BLaER1 (cell line): Measurements from ENCODE around the gene C1orf141.

Experiments
- H3K27ac ChIP-seq: shearing (Covaris generic); formaldehyde crosslinking; 2 replicates; pipeline ENCODE4 v1.8.1; 2022
- H3K27me3 ChIP-seq: shearing (Covaris generic); formaldehyde crosslinking; 2 replicates; pipeline ENCODE4 v1.8.1; 2022
- H3K36me3 ChIP-seq: shearing (Covaris generic); formaldehyde crosslinking; 2 replicates; pipeline ENCODE4 v1.8.1; 2022
- H3K4me1 ChIP-seq: shearing (Covaris generic); formaldehyde crosslinking; 2 replicates; pipeline ENCODE4 v1.8.1; 2022
- H3K4me2 ChIP-seq: shearing (Covaris generic); formaldehyde crosslinking; 2 replicates; pipeline ENCODE4 v1.8.1; 2022
- H3K4me3 ChIP-seq: shearing (Covaris generic); formaldehyde crosslinking; 2 replicates; pipeline ENCODE4 v1.8.1; 2022
- H3K9ac ChIP-seq: shearing (Covaris generic); formaldehyde crosslinking; 2 replicates; pipeline ENCODE4 v1.8.1; 2022
- H3K9me3 ChIP-seq: shearing (Covaris generic); formaldehyde crosslinking; 2 replicates; pipeline ENCODE4 v1.8.1; 2022
- H4K20me1 ChIP-seq: shearing (Covaris generic); formaldehyde crosslinking; 2 replicates; pipeline ENCODE4 v1.8.1; 2022
- Cebpa-rat ChIP-seq: shearing (Covaris generic); IDR thresholded peaks from 2 replicates; pipeline ENCODE4 v1.8.1; 2022

The C1orf141 gene

DNA sequence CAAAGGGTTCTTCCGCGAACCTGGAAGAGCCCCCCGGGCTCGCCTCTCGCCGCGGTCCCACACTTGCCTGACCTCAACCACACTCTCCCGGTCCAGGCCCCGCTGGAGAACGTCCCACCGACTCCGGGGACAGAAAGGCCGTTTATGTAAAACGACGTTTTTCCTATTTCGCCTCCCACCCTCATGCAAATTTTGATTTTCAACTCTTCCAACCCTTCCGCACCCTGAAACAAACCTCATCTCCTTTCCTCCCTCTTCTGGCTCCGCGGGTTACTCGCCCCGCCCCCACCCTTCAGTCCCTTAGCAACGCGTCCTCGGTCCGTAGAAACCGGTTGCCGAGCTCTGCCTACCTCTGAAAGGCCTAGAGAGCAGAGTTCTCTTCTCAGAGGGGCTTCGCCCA is at the start of gene C1orf141:
TSS of gene C1orf141 (minus strand) at position 276 of the 400 bp plus-strand sequence. CDS start 7,730 bp downstream, outside the sequence.
- H3K4me2 ChIP-seq = no peak within 1 kb of the TSS
- H3K4me3 ChIP-seq = no peak within 1 kb of the TSS
- H3K9ac ChIP-seq = no peak within 1 kb of the TSS

GRCh38 chr1:67175530-67176087 is 40.8 kb upstream of the C1orf141 start:
- Histone ChIP-seq H3K4me3 (no peak overlapping the region), H3K4me2 (no peak overlapping the region), H3K4me1 (peaks cover 27% of the 10 kb centered on the region), H3K9ac (no peak overlapping the region), H3K36me3 (no peaks in the 10 kb centered on the region), H3K9me3 (0 out of 2 replicates have a peak, but pooled peaks cover 5% of the 10 kb centered on the region), H3K27me3 (no peaks in the 10 kb centered on the region), H3K27ac (no peak overlapping the region), H4K20me1 (no peaks in the 10 kb centered on the region)
- no peak for TF ChIP-seq Cebpa-rat

More for the DNA sequence above, at the start of gene C1orf141:
- Histone ChIP-seq H3K36me3 (no peaks in the 10 kb centered on the region), H3K4me1 (no peaks in the 10 kb centered on the region), H3K27me3 (no peaks in the 10 kb centered on the region), H3K27ac (no peak within 1 kb of the TSS), H4K20me1 (no peaks in the 10 kb centered on the region), H3K9me3 (peaks cover 8% of the 10 kb centered on the region; the same call in 1 of the 2 replicates)
- TF ChIP-seq Cebpa-rat = no peak

GRCh38 chr1:67174716-67175284 is 40.0 kb upstream of the C1orf141 start:
- no peak overlapping the region for H3K4me2 ChIP-seq
- no peak overlapping the region for H3K4me3 ChIP-seq
- 0 out of 2 replicates have a peak, but pooled peaks cover 5% of the 10 kb centered on the region for H3K9me3 ChIP-seq
- no peaks in the 10 kb centered on the region for H3K27me3 ChIP-seq
- H3K4me1 ChIP-seq = peaks cover 34% of the 10 kb centered on the region
- H3K27ac ChIP-seq = no peak overlapping the region
- TF ChIP-seq Cebpa-rat = no peak
- no peaks in the 10 kb centered on the region for H3K36me3 ChIP-seq
- no peaks in the 10 kb centered on the region for H4K20me1 ChIP-seq
- H3K9ac ChIP-seq = no peak overlapping the region

DNA sequence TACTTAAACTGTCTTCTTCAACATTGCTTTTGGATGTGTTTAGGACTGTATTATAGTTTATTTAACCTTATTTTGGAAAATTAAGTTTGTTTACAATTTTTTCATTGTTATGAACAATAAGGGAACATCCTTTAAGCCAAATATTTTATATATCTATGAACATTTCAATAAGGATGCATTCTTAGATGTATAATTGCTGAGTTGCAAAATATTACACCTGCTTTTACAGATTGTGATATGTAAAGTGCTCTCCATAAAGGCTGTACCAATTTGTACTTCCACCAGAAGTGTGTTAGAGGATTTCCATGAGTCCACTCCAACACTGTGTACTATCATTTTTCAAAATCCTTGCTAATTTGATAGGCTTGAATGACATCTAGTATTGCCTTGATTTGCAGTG is 39.2 kb upstream of the C1orf141 start:
- Histone ChIP-seq H3K4me2 (no peak overlapping the region), H3K4me1 (peaks cover 34% of the 10 kb centered on the region), H3K4me3 (no peak overlapping the region), H3K36me3 (no peaks in the 10 kb centered on the region), H3K9me3 (0 out of 2 replicates have a peak, but pooled peaks cover 5% of the 10 kb centered on the region), H3K27me3 (no peaks in the 10 kb centered on the region), H3K9ac (no peak overlapping the region), H4K20me1 (no peaks in the 10 kb centered on the region), H3K27ac (no peak overlapping the region)
- TF ChIP-seq Cebpa-rat = no peak

DNA sequence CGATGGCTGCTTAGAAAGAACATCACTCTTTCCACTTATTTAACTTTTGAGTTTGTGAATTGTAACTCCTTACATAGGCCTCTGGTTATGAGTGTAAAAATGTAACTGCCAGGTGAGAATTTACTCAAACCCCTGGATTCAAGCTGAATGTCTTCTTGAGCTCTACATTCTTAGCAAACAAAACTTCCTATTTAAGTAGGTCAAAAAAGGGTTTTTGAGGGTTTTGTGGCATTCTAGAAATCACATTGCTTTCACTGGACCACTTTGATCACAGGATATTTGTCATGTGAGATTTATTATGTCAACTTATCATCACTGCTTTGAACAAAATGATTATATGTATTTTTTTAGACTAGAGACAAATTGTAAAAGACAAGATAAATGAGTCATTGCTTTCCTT is 37.2 kb upstream of the C1orf141 start:
- Histone ChIP-seq H3K4me2 (peak overlapping the region; percentile 61), H3K27ac (no peak overlapping the region), H3K9me3 (0 out of 2 replicates have a peak, but pooled peaks cover 5% of the 10 kb centered on the region), H3K4me3 (no peak overlapping the region), H3K4me1 (peaks cover 34% of the 10 kb centered on the region), H3K36me3 (no peaks in the 10 kb centered on the region), H3K27me3 (no peaks in the 10 kb centered on the region), H3K9ac (no peak overlapping the region), H4K20me1 (no peaks in the 10 kb centered on the region)
- no peak for TF ChIP-seq Cebpa-rat

DNA sequence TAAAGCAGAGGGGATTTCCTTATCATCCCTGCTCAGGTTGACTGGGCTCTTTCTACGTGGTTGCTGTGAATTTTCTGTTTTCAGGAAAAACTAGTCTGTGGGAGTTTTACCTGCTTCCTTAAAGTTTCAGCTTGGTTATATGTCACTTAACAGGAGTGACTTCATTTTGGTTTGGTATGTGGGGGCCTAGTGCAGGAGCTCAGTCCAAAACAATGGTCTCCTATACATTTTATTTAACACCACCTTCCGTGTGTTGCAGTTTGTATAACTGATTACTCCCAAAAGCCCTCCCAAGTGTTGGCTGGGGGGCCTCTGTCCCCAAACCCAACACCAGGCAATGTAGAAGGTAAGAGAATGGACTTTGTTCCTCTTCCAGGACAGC is 36.8 kb upstream of the C1orf141 start:
- Histone ChIP-seq H3K9ac (no peak overlapping the region), H3K9me3 (0 out of 2 replicates have a peak, but pooled peaks cover 5% of the 10 kb centered on the region), H4K20me1 (no peaks in the 10 kb centered on the region), H3K27ac (no peak overlapping the region), H3K4me1 (peaks cover 34% of the 10 kb centered on the region), H3K27me3 (no peaks in the 10 kb centered on the region), H3K36me3 (no peaks in the 10 kb centered on the region), H3K4me2 (peak overlapping the region; percentile 61), H3K4me3 (no peak overlapping the region)
- no peak for TF ChIP-seq Cebpa-rat

- peak overlapping the region; percentile 61 for H3K4me2 ChIP-seq
These were observed 36.2 kb upstream of the C1orf141 start for GRCh38 chr1:67170751-67171573.

DNA sequence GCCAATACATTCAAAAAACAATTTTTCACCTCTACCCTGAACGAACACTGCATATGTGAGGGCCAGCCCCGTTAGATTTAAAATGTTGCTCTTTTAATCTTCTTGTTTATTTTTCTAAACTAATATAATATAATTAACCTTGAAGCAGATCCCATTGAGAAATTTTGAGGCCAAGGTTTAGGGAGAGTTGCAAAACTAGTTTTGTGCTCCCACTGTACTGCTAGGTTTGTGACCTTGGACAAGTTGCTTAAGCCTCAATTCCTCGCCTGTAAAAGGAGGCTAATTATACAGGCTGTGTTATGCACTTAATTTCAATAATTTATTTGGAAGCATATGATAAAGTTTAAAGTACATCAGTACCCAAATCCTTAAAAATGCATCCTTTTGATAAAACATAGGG is 35.2 kb upstream of the C1orf141 start:
- Histone ChIP-seq H3K4me3 (no peak overlapping the region), H3K4me2 (peak overlapping the region; percentile 61), H3K9me3 (0 out of 2 replicates have a peak, but pooled peaks cover 3% of the 10 kb centered on the region), H4K20me1 (no peaks in the 10 kb centered on the region), H3K4me1 (peaks cover 34% of the 10 kb centered on the region), H3K36me3 (no peaks in the 10 kb centered on the region), H3K27ac (no peak overlapping the region), H3K9ac (no peak overlapping the region), H3K27me3 (no peaks in the 10 kb centered on the region)
- no peak for TF ChIP-seq Cebpa-rat

More at GRCh38 chr1:67170751-67171573, 36.2 kb upstream of the C1orf141 start:
- Histone ChIP-seq H3K4me1 (peaks cover 34% of the 10 kb centered on the region), H3K4me3 (no peak overlapping the region), H3K9me3 (0 out of 2 replicates have a peak, but pooled peaks cover 5% of the 10 kb centered on the region), H4K20me1 (no peaks in the 10 kb centered on the region), H3K36me3 (no peaks in the 10 kb centered on the region), H3K27ac (no peak overlapping the region), H3K27me3 (no peaks in the 10 kb centered on the region), H3K9ac (no peak overlapping the region)
- TF ChIP-seq Cebpa-rat = no peak

- H3K4me3 ChIP-seq = no peak overlapping the region
- H3K9ac ChIP-seq = no peak overlapping the region
- H3K9me3 ChIP-seq = no peaks in the 10 kb centered on the region
- H3K27ac ChIP-seq = no peak overlapping the region
- H3K36me3 ChIP-seq = no peaks in the 10 kb centered on the region
- H4K20me1 ChIP-seq = no peaks in the 10 kb centered on the region
- peaks cover 34% of the 10 kb centered on the region for H3K4me1 ChIP-seq
- H3K27me3 ChIP-seq = no peaks in the 10 kb centered on the region
- H3K4me2 ChIP-seq = no peak overlapping the region
- no peak for TF ChIP-seq Cebpa-rat
These were observed 34.7 kb upstream of the C1orf141 start for GRCh38 chr1:67169496-67169895.

DNA sequence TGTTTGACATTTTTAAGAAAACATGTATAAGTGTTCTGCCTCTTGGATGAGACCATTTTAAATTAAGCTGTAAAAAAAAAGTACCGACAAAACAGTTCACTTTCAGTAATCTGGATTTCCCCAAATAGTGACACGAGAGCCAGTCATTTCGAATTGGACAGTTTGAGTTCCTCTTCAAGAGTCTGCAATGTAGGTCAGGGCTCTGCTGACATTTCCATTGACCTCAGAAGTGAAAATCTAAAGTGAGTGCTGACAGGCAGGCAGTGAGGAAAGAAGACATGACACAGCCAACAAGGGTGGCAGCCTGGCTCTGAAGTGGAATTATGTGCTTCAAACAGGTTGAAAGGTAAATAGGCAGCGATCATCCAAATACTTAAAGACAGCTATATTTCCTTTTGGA is 31.4 kb upstream of the C1orf141 start, which contains the start of gene IL23R:
TSS of gene IL23R (plus strand) at position 259 of the 400 bp plus-strand sequence. CDS start 1,667 bp downstream, outside the sequence.
- Histone ChIP-seq H3K27ac (no peak within 1 kb of the TSS), H3K27me3 (no peaks in the 10 kb centered on the region), H3K4me2 (no peak within 1 kb of the TSS)

More for the DNA sequence above, 31.4 kb upstream of the C1orf141 start, which contains the start of gene IL23R:
- H3K4me3 ChIP-seq = no peak within 1 kb of the TSS
- H3K36me3 ChIP-seq = no peaks in the 10 kb centered on the region
- no peaks in the 10 kb centered on the region for H3K9me3 ChIP-seq
- peaks cover 13% of the 10 kb centered on the region for H3K4me1 ChIP-seq
- no peak for TF ChIP-seq Cebpa-rat
- H3K9ac ChIP-seq = no peak within 1 kb of the TSS
- H4K20me1 ChIP-seq = no peaks in the 10 kb centered on the region
